ENCODE results near the gene SLX4IP.
"Not testable (repeated sequence)": the region's sequence is repeated elsewhere in the genome, so short reads cannot be mapped to it uniquely, and the experiment has no call there.

The SLX4IP gene

DNA sequence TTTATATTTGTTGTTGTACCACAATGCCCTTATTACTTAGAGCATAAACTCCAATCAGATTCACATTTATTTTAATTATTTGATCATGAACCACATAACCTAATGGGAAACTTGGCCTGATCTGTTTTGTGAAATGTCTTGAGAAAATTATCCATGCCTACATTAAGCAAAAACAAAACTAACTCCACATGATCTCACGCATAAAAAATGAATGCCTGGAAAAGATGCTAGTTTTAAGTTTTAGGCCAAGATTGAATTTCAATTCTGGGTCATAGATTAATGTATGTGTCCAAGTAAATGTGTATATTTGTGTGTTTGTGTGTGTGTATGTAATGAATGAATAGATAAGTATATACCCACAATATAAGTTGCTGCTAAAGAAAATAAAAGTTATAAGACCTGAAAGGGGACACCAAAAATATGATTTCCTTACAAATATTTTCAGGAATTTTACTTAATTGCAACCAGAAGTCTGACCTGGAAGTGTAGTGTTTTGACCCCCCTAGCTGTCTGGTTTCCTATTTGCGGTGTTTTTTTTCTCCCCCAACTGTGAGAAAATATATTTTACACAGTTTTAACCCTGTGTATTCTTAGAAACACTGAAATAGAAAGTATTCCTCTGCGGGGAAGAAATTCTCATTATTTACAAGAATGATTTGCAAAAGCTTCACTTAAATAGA is 141.4 kb downstream of the SLX4IP start:
- no peak for DNase-seq (ENCODE audit: low read depth)

DNA sequence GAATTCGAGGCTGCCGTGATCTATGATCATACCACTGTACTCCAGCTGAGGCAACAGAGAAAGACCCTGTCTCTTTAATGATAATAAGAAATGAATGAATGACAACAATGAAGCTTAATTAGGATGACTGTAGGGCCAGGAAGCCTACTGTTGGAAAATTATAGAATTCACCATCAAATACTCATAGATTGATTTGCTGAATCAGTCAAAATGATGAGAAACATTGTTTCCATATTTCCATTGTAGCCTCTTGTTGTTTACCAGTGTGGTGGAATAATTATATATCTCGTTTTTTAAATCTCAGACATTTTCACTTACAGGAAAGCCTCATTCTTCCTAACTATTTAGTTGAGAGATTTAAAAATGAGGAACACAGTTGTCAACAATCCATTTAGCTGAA is 142.5 kb downstream of the SLX4IP start:
- no peak for DNase-seq (ENCODE audit: low read depth)

DNA sequence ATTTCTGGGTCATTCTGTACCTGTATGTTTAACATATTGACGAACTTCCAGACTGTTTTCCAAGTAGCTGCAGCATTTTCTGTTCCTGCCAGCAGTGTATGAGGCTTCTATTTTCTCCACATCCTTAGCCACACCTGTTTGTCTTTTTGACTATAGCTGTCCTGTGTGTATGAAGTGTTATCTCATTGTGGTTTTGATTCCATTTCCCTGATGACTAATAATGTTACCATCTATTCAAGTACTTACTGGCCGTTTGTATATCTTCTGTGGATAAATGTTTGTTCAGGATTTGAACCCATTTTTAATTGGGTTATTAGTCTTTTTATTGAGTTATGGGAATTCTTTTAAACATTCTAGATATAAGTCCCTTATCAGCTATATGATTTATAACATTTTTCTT is 143.5 kb downstream of the SLX4IP start:
- DNase-seq (ENCODE audit: low read depth), result no peak

DNA sequence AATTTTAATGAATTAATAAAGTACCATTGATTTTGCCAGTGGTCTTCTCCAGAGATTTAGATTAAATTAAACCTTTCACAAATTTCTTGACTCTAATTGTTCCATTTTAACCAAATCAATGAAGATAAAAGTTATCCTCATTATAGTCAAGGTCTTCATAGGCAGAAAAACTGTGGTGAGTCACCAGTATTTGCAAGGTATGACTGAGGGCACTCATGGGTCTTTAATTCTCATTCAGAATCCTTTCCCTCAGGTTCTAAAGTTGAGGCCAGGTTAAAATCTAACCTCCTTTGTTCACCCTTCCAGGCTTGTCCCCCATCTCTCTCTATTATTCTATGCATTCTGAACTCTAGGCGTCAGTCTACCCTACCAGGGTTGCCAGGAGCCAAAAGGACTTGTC is 144.8 kb downstream of the SLX4IP start:
- no peak for DNase-seq (ENCODE audit: low read depth)

DNA sequence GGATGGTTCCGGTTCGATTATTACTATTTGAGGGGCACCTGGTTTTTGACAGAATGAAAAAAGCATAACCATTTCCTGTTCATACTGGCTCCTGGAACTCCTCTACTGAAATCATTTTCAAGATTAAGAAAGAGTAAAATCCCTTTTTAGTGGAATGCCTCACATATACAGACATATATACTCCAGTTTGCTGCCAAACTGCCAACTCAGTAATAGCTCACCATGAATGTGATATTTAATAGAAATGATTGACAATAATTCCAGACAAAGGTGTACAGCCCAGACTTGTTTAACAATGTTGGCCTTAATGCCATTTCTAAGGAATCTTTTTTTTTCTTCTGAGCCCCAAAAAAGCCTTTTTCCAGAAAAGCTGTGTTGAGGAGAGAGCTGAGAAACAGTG is 145.6 kb downstream of the SLX4IP start:
- no peak for DNase-seq (ENCODE audit: low read depth)

DNA sequence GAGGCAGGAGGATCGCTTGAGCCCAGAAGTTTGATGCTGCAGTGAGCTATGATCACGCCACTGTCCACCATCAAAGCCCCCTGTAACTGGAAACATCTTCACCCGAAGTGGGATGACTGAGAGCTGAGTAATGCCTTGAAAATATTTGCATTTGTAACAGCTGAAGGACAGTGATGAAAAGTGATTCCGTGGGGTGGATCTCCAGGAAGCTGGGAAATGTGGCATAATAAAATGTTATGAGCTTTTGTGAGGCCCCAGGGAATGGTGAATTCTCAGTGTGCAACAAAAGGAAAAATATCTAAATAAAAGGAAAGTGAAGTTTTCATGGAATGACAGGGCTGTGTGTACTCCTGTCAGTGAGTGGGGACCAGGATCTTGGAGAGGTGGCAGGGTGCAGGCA is 146.7 kb downstream of the SLX4IP start:
- no peak for DNase-seq (ENCODE audit: low read depth)

DNA sequence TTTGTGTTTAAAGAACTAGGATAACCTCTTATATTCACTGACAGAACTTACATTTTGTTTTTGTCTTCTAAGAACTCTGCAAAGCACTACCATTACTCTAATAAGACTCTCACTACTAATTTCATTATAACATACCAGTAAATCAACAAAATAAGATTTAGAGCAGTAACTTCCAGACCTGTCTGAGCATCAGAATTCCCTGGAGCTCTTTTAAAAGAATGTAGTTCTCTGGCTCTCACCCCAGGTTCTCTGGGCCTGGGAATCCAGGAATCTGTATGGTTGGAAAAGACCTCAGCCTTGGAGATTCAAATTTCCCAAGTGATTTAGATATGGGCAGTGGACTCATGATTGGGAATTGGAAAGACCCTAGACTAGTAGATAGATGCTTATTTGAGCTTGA is 149.3 kb downstream of the SLX4IP start:
- DNase-seq (ENCODE audit: low read depth), result no peak

DNA sequence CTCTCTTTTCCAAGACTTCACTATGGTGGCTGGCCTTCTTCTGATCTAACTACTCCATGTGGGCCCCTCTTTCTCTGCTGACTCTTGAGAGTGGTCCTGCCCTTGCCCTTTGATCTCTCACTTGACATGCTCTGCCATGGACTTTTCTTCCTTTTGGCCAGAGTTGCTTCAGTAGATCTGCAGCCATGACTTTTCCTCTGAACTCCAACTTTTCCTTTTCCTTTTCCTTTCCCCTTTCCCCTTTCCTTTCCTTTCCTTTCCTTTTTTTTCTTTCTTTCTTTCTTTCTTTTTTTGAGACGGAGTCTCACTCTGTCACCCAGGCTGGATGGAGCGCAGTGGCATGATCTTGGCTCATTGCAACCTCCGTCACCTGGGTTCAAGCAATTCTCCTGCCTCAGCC is 150.2 kb downstream of the SLX4IP start:
- no peak for DNase-seq (ENCODE audit: low read depth)

DNA sequence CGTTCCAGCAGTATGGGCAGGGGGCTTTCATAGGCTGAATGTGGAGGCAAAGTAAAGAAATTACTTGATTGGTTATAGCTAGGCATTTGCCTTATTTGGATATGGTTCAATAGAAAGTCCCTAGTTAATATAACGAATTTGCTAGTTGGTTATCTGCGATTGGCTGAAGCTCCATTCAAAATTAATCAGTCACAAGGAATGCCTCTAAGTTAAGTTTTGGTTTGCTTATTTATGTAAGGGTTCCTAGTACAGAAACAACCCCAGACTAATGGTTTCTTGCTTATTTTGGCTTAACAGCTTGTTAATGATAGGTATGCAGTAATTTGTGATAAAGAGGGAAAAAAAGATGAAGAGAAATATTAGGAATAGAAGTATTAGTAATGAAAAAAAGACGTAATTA is 151.2 kb downstream of the SLX4IP start:
- DNase-seq (ENCODE audit: low read depth), result no peak

DNA sequence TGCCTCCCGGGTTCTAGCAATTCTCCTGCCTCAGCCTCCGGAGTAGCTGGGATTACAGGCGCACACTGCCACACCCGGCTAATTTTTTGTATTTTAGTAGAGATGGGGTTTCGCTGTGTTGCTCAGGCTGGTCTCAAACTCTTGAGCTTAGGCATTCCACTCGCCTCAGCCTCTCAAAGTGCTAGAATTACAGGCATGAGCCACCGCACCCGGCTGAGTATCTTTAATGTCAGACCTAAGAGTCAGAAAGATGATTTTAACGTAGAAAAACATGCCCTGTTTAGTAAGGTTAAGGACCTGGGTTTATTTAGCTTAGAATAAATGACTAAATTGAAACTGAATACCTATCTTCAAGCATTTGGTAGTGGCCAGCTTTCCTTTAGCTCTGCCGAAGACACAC is 155.3 kb downstream of the SLX4IP start:
- not testable (repeated sequence) for DNase-seq (ENCODE audit: low read depth)

DNA sequence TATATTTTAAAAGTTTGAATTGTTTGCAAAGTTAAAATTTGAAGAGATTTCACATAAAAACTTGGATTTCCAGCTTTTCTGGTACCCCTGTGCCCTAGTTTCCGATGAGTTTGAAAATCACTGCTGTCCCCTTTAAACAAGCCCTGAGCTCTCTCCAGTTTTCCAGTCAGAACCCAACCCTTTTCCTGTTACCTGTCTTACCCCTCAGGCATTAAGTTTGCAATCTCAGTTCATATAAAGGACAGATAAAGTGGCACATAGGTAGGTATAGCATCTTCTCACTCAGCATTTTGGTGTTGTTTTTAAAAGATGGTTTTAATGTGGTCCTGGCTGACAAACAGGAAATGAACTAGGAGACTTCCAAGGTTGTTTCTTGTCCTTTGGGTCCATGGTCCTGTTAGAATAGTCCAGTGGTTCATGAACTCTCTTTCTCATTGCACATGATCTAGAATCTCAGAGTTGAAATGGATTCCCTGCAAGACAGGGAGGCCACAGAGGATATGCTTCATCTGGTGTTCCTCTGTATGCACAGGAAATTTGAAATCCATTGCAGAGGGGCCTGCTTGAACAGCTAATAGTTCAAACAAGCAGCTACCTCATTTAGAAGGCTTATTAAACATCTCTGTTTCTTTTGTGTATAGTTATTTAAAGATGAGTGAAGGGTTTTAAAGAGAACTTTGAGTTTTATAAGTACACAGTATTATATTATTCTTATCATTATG is 156.0 kb downstream of the SLX4IP start:
- DNase-seq (ENCODE audit: low read depth), result no peak

DNA sequence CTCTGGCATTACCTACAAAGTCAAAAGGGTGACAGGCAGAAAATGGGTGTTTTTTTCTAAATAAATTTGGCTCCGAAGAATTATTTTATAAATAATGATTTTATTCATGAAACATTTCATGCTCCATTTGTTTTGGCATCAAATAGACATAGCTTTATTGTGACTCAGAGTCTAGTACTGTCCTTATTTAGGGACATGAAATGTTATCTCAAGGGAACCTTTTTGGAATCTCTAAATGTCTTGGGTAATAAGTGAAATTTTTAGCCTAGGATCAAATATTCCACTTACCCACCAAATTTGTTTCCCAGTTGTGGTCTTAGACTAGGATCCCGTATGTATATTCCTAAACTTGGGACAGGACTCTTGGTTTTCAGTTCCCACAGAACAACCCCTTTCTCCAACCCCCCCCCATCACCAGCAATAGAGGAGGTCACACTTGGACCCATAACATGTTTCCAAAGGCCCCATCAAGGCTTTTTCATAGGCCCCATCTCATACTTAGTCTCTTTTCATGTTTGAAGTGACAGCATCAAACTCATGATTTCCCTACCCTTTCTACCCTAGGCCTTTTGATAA is 156.9 kb downstream of the SLX4IP start:
- DNase-seq (ENCODE audit: low read depth), result no peak

DNA sequence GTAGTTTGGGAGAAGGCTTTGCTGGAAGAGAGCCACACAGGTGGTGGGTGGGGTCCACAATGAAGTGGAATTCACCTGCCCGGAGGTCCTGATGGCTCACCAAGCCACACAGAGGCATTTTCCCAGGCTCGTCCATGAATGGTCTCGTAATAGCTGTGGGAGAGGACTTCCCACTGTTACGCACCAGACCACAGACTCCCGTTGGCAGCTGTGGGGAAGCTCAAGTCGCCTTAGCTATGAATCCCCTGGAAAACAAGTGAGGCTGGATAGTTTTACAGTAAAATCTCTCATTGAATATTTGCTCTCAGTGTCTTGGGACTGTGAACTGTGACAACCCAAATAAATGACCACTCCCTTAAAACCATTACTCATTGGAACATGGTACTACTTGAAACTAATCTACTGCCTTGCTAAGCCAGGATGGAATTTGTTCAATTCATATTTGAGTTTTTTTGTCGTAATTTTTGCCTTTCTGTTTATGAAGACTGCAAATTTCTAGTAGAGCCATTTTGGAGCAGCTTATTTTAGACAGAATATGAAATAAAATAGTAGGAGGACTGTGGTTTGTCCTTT is 159.3 kb downstream of the SLX4IP start:
- no peak for DNase-seq (ENCODE audit: low read depth)

DNA sequence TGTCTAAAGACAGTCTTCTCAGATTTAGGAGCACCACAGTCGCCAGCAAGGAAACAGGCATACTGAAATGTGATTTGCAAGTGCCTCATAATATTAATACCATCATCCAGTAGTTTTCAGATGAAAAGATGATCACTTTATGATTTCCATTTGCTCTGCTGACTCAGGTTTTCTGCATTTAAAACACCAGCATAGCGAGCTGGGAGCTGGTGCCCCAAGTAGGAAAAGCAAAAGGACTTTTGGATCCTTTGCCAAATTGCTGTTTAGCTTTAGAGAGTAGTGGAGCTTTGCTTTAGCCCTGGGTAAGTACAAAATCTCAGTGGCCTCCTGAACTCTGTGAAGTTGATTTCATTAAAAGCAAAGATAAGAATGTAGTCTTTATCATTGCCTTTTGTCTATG is 160.2 kb downstream of the SLX4IP start:
- no peak for DNase-seq (ENCODE audit: low read depth)

DNA sequence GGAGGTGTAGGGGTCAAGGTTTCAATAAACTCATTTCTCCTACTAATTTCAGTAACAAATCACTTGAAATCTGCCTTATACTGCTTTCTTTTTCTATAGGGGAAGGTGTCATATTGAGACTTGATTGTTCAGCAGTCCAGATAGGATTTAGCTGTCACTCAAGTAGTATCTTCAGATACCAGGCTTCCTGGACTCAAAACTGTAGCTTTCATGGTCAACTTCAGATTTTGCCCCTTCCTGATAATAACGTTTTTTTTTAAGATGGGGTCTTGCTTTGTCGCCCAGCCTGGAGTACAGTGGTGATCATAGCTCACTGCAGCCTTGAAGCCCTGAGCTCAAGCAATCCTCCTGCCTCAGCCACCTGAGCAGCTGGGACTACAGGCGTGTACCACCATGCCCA is 160.9 kb downstream of the SLX4IP start:
- no peak for DNase-seq (ENCODE audit: low read depth)

DNA sequence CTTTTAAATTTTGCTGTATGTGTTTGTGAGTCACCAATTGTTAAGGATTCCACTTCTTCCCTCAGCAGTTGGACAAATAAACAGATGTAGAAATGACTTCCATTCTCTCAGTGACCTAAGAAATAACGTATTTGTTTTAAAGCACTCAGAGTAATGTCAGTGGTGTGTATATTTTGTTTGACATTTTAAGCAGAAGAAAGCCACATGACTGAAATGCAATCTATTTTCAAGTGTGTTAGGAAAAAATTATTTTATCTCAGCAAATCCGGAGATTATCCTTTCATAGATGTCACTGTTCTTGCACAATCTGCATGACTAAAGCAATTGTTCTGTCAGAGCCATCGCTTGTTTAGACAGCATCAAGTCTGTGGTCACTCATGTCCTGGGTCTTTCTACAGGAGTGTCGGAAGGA is 161.6 kb downstream of the SLX4IP start:
- no peak for DNase-seq (ENCODE audit: low read depth)

DNA sequence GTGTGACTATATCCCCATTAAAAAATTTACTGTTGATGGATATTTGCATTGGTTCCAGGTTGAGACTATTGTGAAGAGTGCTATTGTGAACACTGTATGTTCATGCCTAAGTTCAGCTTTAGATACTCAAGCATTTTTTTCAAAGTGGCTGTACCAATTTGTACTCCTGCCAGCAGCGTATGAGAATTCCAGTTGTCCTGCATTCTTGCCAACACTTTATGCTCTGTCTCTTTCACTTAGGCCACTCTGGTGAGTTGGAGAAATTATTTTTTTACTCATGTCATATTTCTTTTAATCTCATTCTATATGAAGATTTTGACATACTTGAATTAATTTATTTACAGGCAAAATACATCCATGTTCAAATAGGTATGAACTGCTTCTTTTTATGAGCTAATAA is 162.5 kb downstream of the SLX4IP start:
- DNase-seq (ENCODE audit: low read depth), result no peak

DNA sequence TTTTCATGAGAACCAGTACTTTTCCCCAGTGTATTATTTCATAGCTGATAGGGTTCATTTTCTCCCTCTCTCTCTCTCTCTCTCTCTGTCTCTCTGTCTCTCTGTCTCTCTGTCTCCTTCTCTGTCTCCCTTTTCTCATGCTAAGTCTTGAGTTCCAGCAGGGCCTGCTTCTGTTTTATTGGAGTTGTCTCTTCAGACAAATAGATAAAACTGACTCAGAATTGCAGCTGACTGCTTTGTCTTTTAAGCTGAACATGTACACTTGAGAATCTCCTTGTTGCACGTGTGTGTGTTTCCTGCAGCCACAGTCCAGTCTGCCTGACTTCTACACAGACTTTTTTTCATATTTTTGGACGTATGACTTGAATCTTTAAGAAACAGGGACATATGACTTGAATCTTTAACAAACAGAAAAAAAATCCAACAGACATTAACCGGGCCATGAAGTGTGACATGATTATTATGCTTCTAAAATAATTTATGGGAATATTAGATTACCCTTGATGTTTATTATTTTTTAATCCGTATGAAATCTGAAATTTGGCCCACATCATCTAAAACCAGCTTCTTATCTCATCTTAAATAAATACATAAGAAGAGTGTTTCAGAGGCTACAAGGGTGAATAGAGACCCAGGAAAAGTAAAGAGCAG is 167.2 kb downstream of the SLX4IP start:
- DNase-seq (ENCODE audit: low read depth), result no peak

DNA sequence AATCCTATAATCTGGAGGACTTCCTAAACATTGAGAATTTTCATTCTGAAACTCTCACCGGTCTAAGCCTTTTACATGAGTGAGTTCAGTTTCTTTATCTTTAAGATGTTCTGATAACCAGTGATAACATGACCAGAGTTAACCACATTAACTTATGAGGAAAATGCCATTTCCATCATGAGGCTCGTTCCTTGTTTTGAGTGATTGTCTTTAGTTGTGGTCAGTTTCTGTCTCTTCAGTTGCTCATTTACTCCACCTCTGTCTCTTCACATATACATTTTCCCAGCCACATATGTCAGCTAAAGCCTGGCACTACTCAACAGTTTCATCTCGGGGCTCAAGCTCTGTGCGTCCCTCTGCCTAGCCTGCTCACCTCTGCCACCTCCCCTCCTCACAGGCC is 168.3 kb downstream of the SLX4IP start:
- no peak for DNase-seq (ENCODE audit: low read depth)

DNA sequence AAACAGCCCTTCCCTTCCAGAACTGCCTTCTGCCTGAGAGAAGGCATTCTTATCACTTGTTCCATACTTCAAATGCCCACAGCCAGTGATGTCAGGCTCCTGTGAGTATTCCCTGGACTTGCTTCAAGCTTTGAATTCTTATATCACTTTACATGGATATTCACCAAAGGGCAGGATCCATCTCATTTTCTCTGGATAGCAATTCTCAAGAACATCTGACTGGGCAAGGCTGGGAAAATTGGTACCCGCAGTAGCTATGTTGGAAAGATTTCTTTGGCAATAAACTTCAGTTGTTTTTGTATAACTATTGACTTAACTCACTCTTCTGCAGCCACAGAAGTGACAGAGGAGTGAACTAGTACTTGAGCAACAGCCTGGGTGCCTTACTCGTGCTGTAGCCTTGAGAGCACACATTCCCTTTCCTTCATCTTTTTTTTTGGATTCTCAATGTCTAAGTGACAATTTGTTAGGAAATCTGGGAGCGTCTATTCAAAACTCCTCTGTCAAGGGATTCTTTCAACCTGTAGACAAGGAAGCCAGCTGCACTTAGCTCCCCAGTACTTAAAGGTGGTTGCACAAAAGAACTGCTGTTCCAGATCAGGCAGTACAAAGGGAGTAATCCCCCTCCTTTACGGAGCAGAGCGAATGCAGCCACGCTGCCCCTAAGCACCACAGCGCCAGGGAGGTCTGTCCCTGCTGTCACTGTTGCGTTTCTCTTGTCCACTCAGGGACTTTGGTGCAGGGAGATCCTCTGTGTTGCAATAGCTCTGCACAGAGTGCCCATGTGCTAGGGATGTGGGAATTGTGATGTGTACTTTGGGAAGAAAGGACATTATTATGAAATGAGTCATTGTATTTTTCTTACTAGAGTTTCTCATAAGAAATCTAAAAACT is 169.1 kb downstream of the SLX4IP start:
- no peak for DNase-seq (ENCODE audit: low read depth)

DNA sequence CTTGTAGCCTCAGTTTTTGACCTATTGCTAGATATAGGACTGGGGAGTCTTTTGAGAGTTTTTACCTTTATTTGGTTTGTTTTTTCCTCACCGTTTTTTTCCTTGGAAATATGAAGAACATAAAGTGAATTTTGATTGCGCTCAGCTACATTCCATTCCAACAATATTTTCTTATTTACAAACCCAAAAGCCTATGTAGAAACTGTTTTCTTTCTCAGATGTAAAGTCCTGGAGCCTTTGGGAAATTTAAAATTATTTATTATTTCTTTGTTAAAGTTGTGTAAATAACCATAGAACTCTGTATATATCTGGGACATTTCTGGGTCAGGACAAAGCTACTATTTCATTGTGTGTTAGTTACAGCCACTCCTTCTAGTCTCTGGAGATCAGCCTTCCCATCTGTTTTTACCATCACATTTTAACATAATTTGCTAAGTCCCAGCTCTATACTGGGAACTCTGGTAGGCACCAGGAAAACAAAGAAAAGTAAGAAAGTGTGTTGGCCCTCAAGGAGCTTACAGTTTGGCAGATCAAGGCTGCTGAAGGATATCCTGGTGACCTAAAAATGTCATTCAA is 169.8 kb downstream of the SLX4IP start:
- no peak for DNase-seq (ENCODE audit: low read depth)

Measured in activated T-cell treated with anti-CD3 and anti-CD28 coated beads for 24 hours (primary cell).